ENCODE measurements around the gene CYTIP.
"Not testable (repeated sequence)": the region's sequence is repeated elsewhere in the genome, so short reads cannot be mapped to it uniquely, and the experiment has no call there.

CYTIP gene

DNA sequence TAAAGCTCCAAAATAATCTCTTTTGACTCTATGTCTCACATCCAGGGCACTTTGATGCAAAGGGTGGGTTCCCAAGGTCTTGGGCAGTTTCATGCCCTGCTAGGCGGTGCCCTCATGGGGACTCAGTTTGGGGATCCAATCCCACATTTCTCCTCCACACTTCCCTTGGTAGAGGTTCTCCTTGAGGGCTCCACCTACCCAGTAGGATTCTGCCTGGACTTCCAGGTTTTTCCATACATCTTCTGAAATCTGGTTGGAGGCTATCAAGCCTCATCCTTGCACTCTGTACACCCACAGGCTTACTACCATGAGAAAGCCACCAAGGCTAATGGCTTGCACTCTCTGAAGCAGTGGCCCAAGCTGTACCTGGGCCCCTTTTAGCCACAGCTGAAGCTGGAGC is 68.5 kb downstream of the CYTIP start:
- no peak for DNase-seq (ENCODE audit: low read depth in 3 of 3)

DNA sequence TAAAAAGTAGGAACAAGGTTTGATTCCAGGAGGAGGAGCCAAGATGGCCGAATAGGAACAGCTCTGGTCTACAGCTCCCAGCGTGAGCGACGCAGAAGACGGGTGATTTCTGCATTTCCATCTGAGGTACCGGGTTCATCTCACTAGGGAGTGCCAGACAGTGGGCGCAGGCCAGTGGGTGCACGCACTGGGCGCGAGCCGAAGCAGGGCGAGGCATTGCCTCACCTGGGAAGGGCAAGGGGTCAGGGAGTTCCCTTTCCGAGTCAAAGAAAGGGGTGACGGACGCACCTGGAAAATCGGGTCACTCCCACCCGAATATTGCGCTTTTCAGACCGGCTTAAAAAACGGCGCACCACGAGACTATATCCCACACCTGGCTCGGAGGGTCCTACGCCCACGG is 75.4 kb downstream of the CYTIP start:
- DNase-seq (ENCODE audit: low read depth in 3 of 3) = not testable (repeated sequence)

DNA sequence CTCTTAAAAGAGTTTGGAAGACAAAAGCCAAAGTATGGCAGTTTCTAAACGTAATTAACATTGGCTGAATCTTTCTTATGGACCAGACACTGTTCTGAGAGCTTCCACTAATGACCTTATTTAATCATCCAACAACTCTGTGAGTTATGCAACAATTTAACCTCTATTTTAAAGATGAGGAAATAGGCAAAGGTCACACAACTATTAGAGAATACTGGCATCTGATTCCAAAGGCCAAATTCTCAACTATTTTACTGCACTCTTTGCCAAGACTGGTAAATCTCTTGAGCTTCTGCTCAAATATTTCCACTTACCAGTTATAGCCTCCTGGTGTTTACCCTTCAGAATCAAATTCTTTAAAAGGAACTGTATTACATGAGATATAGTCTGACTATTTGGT is 76.2 kb downstream of the CYTIP start:
- DNase-seq (ENCODE audit: low read depth in 3 of 3) = no peak

All from stimulated activated CD4-positive, alpha-beta T cell treated with anti-CD3 and anti-CD28 coated beads, TNF-alpha, amount 100 ng/mL, for 48 hours (primary cell).